Stromal cell of bone marrow (primary cell): ENCODE results near the gene RUNX2.

Source experiments
- DNase-seq: peaks from one replicate; pipeline ENCODE4 v3.0.0-alpha.2; 2012; ENCODE audit warnings: low read depth

RUNX2 gene

DNA sequence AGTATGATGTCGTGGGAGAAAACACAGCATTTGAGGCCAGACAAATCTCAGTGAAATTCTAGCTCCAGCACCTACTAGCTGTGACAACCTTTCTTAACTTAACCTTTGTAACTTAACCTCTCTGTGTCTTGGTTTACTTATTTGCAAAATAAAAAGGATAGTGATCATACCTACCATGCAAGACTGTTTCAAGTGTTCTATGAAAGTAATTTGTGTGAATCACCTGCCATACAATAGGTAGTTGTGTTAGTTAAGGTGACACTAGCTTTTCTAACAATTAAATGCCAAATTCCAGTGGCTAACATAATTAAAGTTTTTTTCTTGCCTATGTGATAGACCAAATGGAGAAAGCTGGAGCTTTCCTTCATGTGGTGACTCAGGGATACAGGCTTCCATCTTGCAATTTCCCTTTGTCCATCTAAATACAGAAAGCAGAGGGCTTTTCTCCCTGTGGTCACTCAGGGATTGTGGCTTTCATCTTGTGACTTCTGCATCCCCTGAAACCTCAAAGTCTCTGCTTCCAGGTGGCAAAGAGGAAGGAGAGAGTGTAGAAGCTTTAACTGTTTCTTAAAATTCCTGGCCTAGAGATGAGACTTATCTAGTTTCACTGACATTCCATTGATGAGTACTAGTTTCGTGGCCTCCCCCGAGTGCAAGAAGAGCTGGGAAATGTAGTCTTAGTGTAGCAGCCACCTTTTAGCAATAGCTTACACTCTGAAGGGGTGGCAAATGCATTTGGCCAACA, 376.1 kb downstream of the RUNX2 start:
- DNase-seq, result no peak

DNA sequence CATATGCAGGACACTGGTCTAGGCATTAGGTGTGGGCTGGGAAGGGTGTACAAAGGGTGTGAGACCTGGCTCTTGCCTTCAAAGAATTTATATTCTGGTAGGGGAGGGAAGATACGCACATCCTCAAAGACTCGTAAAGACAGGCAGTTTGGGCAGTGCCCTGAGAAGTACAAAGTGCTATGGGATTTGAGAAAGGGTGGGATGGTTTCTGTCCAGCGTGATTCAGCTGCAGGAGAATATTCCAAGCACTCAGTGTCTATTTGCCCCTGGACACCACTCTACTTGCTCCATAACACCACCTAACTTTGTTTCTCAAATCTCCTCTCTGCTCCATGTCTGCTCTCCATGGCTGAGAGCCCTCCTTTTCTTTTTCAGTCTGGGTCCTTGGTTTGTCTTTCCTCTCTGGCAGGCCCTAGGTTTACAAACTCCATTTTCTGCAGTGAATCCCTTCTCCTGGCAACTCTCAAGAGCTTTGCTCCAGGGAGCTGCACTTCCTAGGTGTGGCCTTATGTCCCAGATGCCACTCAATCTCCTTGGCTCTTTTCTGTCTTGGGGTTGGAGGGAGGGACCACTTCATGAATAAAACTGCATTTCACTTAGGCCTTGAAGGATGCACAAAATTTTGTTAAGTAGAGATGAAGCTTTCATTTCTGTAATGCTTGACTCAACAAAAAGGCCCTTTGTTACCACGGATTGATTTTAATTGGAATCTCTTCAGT, 377.2 kb downstream of the RUNX2 start:
- DNase-seq, result no peak

DNA sequence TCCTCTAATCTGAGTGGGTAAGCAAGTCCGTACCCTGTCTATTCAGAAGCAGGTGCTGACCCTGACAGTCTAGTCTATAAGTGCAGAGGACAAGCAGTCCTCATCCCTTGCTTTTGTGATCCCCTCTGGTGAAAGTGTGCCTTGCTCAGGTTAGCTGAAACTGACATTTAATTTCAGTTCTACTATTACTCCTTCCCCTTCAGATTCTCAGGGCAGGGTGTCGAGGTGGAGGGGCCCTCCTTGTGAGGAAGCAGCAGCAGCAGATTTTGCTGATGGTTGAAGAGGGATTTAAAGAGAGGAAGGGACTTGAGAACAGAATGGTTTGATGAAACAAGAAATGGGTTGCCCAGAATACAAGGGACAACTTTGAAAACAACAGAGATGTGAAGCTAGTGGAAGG, 378.2 kb downstream of the RUNX2 start:
- no peak for DNase-seq

DNA sequence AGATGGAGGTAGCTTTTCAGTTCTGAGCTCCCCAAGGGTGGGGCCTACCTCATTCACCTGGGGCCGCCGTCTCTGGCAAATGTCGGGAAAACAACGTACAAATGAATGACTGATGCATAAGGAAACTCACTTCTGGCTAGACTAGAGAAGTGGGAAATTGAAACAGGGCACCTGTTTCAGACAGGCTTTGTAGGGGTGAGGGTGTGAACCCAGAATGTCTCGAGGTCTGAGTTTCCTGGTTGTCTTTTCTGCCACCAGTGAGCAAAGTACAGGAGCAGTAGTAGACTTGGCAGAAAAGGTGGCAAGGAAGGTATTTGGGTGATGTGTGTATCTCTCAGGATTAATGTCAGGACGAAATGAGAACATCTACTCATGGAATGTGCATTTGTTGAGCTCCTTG, 379.0 kb downstream of the RUNX2 start:
- no peak for DNase-seq

DNA sequence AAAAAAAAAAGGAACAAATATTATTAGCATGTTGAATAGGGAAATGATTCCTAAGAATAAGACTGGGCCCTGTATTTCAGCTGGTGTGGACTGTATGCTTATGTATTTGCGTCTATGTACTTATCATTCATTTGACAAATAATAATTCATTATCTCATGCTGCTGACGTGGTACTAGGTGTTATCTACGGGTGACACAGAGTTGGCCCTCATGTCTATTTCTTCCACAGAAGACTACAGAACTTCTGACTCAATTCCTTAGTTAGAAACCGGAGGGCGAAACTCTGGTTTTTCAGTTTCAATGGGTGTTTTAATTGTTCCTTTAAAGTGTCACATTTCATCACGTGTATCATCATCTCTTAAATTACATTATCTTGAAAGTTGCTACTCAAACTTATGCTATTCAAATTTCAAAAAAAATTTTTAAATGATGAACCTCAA, 381.7 kb downstream of the RUNX2 start:
- DNase-seq, result no peak

DNA sequence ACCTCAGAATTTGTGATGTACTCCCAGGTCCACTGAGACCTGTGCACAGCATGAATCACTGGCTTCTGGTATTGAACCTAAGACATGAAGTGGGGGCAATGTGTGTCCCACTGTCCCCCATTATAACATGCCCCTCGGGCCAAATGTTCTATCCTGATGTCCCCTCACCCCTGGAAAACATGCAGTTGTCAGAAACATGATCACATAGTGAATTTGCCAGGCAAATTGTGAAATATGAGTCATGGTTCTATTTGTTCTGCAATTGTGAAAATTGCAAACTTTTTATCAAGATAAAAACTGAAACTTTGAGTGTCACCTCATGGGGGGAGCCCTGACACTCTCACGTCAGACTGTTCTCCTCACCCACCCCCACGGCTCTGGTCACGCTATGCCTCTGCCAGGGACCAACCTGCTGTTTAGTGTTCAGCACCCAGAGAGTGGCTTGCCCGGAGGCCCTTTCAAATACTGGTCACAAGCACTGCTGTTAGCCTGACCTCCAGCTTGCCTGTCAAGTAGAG, 382.2 kb downstream of the RUNX2 start:
- DNase-seq, result no peak

DNA sequence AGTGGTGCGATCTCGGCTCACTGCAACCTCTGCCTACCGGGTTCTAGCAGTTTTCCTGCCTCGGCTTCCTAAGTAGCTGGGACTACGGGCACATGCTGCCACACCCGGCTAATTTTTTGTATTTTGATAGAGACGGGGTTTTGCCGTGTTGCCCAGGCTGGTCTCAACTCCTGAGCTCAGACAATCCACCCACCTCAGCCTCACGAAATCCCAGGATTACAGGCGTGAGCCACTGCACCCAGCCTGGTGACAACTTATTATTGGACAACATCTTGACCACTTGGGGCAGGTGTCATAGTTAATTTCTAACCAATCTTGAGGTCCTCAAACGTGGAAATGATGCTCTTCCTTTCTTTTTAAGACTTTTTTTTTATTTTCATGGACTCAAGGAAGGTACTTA, 383.9 kb downstream of the RUNX2 start:
- DNase-seq, result no peak

DNA sequence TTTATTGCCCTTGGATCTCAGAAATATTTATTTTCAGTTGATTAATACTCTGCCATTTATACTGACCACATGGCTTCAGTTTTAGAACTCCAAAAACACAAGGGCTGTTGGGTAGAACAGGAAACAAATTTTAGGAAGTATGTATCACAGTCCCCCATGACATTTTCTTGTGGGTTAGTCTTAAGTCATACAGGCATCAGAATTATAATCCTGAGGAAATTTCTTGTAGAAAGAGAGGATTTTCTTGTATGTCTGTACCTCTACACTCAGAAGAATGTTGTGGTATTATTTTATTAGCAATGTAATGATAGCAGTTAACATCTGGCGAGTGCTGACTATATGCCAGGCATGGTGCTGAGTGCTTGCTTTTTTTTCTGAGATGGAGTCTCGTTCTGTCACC, 384.7 kb downstream of the RUNX2 start:
- no peak for DNase-seq
